ENCODE results near the gene PLCH1.

DNA sequence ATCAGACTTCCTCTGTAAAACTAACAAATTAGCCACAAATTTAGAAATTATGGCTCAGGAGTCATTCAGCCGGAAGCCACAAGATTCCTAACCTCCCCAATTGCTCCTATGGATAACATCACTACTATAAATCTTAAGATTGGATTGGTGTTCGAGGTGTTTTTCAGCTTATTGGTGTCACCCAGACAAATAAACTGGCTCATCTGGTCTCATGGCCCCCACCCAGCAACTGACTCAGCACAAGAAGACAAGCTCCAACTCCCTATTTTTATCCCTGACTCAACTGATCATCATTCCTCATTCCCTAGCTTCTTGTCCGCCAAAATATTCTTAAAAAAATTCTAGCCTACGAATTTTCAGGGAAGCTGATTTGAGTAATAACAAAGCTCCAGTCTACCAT, 316.3 kb downstream of the PLCH1 start:
- TF ChIP-seq PPARA (CRISPR knock-in tag; IDR thresholded peaks at IDR 0.05; ENCODE audit: borderline replicate concordance) (no peak), PATZ1 (CRISPR knock-in tag; IDR thresholded peaks at IDR 0.05; ENCODE audit: borderline replicate concordance) (no peak), ZC3H10 (CRISPR knock-in tag; IDR thresholded peaks at IDR 0.05) (no peak), ARNTL (CRISPR knock-in tag; IDR thresholded peaks at IDR 0.05; ENCODE audit: borderline replicate concordance, low read depth) (no peak)
